DMS79 treated with DMSO at 0.1 percent for 48 hours (cell line): Measurements from ENCODE around the gene MED15.
"Not testable (repeated sequence)": the region's sequence is repeated elsewhere in the genome, so short reads cannot be mapped to it uniquely, and the experiment has no call there.

Source experiments
- DNase-seq: peaks from one replicate; lab custom pipeline; 2025; lab: John Stamatoyannopoulos, UW

MED15 gene

DNA sequence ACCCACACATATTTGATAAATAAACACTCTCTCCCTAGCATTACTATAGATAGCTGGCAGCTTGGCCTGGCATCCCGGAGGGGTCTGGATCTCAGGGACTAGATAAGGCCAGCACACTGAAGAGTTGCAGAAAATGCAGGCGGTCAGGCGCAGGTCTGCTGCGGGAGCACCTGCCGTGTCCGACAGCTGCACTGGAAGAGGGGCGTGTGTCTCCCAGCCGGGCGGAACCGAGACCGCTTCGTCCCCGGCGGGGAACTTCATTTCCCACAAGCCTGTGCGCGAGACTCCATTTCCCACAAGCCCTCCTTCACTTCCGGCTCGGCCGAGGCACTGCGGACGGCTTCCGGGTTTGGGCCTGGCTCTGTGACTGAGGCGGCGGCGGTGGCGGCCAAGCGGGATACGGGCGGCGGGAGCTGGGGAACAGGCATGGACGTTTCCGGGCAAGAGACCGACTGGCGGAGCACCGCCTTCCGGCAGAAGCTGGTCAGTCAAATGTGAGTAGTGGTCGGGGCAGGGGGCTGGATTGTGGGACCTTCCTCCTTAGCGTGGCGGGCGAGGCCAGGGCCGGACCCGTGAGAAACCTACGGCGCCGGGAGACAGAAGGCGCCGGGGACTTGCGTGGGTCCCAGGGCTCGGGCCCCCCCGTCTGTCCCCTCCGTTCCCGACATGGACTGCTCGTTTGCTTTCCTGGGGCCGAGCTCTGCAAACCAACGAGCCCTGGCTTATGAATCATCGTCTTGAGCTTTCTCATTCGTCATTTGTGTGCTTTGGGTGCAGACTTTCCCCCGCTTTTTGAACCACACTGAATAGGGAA is at the start of gene MED15:
TSS of gene MED15 (plus strand) at position 358 of the 814 bp plus-strand sequence. CDS start at position 427, 69 bp downstream.
- DNase-seq, result peak; percentile 63

- DNase-seq, result no peak
Measured at GRCh38 chr22:20458530-20459151, 48.8 kb upstream of the MED15 start.

DNA sequence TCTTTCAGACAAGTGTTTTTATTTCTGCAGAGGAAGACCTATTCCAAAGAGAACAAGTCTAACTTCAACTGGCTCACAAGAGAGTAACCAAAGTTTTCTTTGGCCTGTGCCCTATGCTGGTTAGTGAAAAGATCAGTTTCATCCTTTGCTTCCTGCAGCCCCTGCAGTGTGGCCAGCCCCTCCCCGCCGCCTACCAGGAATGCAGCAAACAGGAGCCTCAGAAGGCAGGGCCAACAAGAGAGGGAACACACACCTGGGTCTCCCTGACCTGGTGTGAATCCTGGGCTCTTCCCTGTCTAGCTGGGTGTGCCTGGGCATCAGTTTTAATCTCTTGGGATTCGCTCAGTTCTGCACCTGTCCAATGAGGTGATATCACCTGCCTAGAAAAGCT is 48.3 kb upstream of the MED15 start:
- DNase-seq, result no peak

DNA sequence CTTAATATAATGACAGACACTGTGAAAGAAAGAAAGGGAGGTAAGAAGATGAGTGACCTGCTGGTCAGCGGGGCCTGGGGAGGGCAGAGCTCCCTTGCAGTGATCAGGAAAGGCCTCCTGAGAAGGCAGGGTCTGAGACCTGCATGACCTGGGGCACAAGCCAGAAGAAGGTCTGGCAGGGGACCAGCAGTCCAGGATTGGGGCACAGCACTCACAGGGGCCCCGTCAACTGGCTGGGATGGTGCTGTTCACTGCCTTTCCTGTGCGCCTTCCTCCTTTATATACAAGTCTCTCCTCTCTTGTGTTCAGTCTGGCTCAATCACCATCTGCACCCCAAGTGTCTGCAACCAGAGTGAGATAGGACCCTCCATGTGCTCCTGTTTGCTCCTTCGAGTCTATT is 47.5 kb upstream of the MED15 start:
- no peak for DNase-seq

- no peak for DNase-seq
Measured at GRCh38 chr22:20463324-20464095, 43.9 kb upstream of the MED15 start.

- no peak for DNase-seq
Measured at GRCh38 chr22:20464096-20464614, 43.3 kb upstream of the MED15 start.

GRCh38 chr22:20464912-20465758 is 42.3 kb upstream of the MED15 start:
- DNase-seq, result no peak

DNA sequence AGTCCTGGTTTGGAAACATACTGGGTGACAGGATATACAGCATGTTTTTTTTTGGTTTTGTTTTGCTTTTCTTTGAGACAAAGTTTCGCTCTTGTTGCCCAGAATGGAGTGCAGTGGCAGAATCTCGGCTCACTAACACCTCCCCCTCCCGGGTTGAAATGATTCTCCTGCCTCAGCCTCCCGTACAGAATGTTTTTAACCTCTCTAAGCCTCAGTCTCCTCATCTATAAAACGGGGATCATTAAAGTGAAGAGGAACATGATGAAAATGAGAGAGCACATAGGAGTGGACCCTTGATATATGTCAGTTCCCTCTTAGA is 41.7 kb upstream of the MED15 start:
- DNase-seq, result no peak

DNA sequence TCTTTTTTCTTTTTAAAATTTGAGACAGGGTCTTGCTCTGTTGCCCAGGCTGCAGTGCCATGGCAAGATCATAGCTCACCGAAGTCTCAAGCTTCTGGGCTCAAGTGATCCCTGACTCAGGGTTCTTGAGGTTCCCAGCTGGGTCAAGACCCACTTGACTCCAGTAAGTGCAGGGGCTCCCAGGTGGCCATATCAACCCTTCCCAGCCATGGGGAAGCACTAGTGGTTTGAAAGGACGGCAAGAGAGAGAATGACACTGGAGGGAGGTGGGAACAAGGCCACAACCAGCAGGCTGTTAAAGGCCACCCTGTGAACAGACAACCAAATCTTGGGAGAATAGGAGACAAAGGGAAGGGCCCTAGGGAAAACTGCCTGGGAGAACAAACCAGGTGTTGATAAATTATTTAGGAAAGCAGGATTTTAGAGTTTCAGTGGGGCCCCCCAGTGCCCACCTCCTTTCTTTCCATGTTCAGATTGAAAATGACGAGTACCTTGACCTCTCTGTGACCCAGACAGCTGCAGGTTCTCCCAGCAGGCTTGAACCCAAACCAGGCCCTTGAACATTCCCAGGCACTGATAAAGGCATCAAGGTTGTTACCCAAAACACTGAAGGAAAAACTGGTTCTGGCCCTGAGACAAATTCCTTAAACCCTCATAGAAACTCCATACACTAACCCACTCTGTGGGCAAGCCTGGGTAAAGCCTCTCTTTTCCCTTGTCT is 40.6 kb upstream of the MED15 start:
- no peak for DNase-seq

GRCh38 chr22:20469110-20469868 is 38.1 kb upstream of the MED15 start:
- no peak for DNase-seq

- DNase-seq, result not testable (repeated sequence)
Measured at GRCh38 chr22:20470525-20470924, 36.9 kb upstream of the MED15 start.

GRCh38 chr22:20471126-20471833 is 36.1 kb upstream of the MED15 start:
- DNase-seq, result no peak

GRCh38 chr22:20472629-20473442 is 34.6 kb upstream of the MED15 start:
- DNase-seq, result no peak

DNA sequence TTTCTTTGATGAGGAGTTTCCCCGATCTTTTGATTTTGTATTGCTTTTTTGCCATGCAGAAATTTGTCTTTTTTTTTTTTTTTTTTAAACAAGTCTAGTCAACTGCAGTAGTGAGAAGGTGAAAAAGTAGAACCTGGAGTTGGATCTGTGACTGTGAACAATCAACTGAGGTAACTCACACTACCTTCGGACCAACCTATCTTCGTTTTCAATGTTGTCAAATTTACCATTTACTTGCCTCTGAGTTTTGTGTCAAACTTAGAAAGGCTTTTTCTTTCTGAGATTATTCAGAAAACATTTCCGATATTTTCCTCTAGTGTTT is 32.3 kb upstream of the MED15 start:
- no peak for DNase-seq

- not testable (repeated sequence) for DNase-seq
Measured at GRCh38 chr22:20475569-20475968, 31.8 kb upstream of the MED15 start.

DNA sequence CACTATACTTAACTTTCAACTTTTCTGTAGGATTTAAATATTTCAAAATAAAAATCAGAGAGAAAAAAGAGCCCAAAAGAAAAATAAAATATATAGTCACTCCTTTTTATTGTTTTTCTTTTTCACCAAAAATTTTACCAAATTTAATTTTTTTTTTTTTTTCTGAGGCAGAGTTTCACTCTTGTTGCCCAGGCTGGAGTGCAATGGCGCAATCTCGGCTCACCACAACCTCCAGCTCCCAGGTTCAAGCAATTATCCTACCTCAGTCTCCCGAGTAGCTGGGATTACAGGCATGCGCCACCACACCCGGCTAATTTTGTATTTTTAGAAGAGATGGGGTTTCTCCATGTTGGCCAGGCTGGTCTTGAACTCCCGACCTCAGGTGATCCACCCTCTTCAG is 29.4 kb upstream of the MED15 start:
- DNase-seq, result not testable (repeated sequence)

GRCh38 chr22:20479612-20480196 is 27.7 kb upstream of the MED15 start:
- no peak for DNase-seq

DNA sequence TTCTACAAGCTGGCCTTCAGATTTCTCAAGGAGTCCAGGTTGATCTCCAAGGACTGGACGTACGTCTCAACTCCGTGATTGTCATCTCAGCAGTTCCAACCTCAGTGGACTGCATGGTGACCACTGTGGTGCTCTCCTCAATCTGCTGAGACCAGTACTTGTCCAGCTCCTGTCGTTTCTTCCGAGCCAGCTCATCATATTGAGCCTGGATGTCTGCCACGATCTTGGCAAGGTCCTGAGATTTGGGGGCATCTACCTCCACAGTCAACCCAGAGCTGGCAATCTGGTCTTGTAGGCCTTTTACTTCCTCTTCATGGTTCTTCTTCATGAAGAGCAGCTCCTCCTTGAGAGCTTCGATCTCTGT is 24.3 kb upstream of the MED15 start:
- DNase-seq, result not testable (repeated sequence)

- DNase-seq, result no peak
Measured at GRCh38 chr22:20483771-20484170, 23.6 kb upstream of the MED15 start.
